Endothelial cell of umbilical vein (primary cell): ENCODE data around the gene STAT2. TPM values are rescaled to one million over a fixed set of nuclear protein-coding genes. Genes with fewer than 3 reads are reported as not detected.

ENCODE experiments used
- BruUV-seq: library from RNA; stranded (reverse); fragments of 400-500 nt; replicated peaks from 2 replicates; lab custom pipeline; 2021; lab: Mats Ljungman, UMichigan
- CTCF ChIA-PET: fragments of 300-600, 350-600 bp; sonication (Branson Sonifier 250); formaldehyde crosslinking; loops from one replicate; lab custom pipeline; 2021; ENCODE audit warnings: antibody characterized with exemption, inconsistent platforms; lab: Charles Lee
- POLR2A ChIA-PET: fragments of 300-600, 350-600 bp; sonication (Branson Sonifier 250); formaldehyde crosslinking; loops from one replicate; lab custom pipeline; 2021; ENCODE audit warnings: antibody characterized with exemption, inconsistent platforms; lab: Charles Lee
- DNase-seq: peaks from one replicate; pipeline ENCODE4 v3.0.0-alpha.2; 2011; ENCODE audit warnings: low read depth, low spot score
- FAIRE-seq: peaks from 2 replicates; lab custom pipeline; 2011; peaks lifted over from hg19 to GRCh38; lab: Jason Lieb, UNC
- H2AFZ ChIP-seq: 2 replicates; pipeline ENCODE4 v1.6.0; 2012; ENCODE audit warnings: low read depth, low read length, control low read depth, inconsistent platforms
- H3K27ac ChIP-seq: 2 replicates; pipeline ENCODE4 v1.5.1; 2011; ENCODE audit warnings: low read depth, mild to moderate bottlenecking, control low read depth, low read length, moderate library complexity; ENCODE audit not compliant: insufficient read depth
- H3K27me3 ChIP-seq, 2 experiments: 2 replicates each; pipeline versions ENCODE4 v1.6.0 to v1.6.1; 2011; ENCODE audit warnings: low read length in 2 of 2, mixed read lengths in 1 of 2; ENCODE audit not compliant: control insufficient read depth in 2 of 2, insufficient read depth in 2 of 2
- H3K36me3 ChIP-seq, 2 experiments: 2 replicates in 1 of 2; 3 replicates in 1 of 2; pipeline ENCODE4 v1.5.1; 2011; ENCODE audit warnings: low read length in 2 of 2, mild to moderate bottlenecking in 1 of 2, moderate library complexity in 1 of 2; ENCODE audit not compliant: control insufficient read depth in 2 of 2, insufficient read depth in 2 of 2; ENCODE audit errors: extremely low read depth in 1 of 2
- H3K4me1 ChIP-seq: 3 replicates; pipeline ENCODE4 v1.5.1; 2011; ENCODE audit warnings: mild to moderate bottlenecking, low read length; ENCODE audit not compliant: control insufficient read depth, insufficient read depth; ENCODE audit errors: extremely low read depth
- H3K4me2 ChIP-seq: 2 replicates; pipeline ENCODE4 v1.6.1; 2011; ENCODE audit warnings: low read length, control low read depth, mixed read lengths; ENCODE audit not compliant: insufficient read depth
- H3K4me3 ChIP-seq, 3 experiments: fragments of 200-600 bp in 1 of 3; sonication (generic), shearing (Covaris generic) in 1 of 3; replicated peaks in 1 of 3; 2 replicates each; pipeline ENCODE4 v1.5.1; 2011 to 2016; ENCODE audit warnings: control low read depth in 3 of 3, low read length in 3 of 3, mild to moderate bottlenecking in 2 of 3, inconsistent platforms in 1 of 3, low read depth in 1 of 3, moderate library complexity in 1 of 3; ENCODE audit not compliant: insufficient read depth in 1 of 3
- H3K79me2 ChIP-seq: 2 replicates; pipeline ENCODE4 v1.6.0; 2012; ENCODE audit warnings: low read length, inconsistent platforms; ENCODE audit not compliant: control insufficient read depth, insufficient read depth
- H3K9ac ChIP-seq: replicated peaks from 2 replicates; pipeline ENCODE3; 2011; ENCODE audit warnings: low read length, control low read depth; ENCODE audit not compliant: insufficient read depth; ENCODE audit errors: extremely low read depth
- H3K9me1 ChIP-seq: replicated peaks from 3 replicates; pipeline ENCODE4 v1.6.0; 2011; ENCODE audit warnings: mild to moderate bottlenecking, low read length; ENCODE audit not compliant: control insufficient read depth, insufficient read depth; ENCODE audit errors: extremely low read depth
- H3K9me3 ChIP-seq: replicated peaks from 2 replicates; pipeline ENCODE4 v1.5.1; 2012; ENCODE audit warnings: low read length, inconsistent platforms; ENCODE audit not compliant: control insufficient read depth, insufficient read depth
- H4K20me1 ChIP-seq: replicated peaks from 2 replicates; pipeline ENCODE3; 2011; ENCODE audit warnings: mild to moderate bottlenecking, low read length; ENCODE audit not compliant: control insufficient read depth, insufficient read depth; ENCODE audit errors: extremely low read depth
- EZH2 ChIP-seq: IDR thresholded peaks from 2 replicates; pipeline ENCODE4 v1.6.1; 2012; ENCODE audit warnings: borderline replicate concordance, low read depth, mild to moderate bottlenecking, moderate library complexity, low read length, inconsistent platforms; ENCODE audit not compliant: severe bottlenecking
- FOS ChIP-seq: IDR thresholded peaks from 2 replicates; pipeline ENCODE4 v1.6.1; 2011; ENCODE audit warnings: mild to moderate bottlenecking, low read length, moderate library complexity, borderline replicate concordance; ENCODE audit not compliant: insufficient read depth
- GATA2 ChIP-seq: IDR thresholded peaks from 2 replicates; pipeline ENCODE4 v1.7.0; 2011; ENCODE audit warnings: low read depth, mild to moderate bottlenecking, moderate library complexity, mixed read lengths, low read length; ENCODE audit not compliant: insufficient read length, insufficient read depth
- JUN ChIP-seq: IDR thresholded peaks from 2 replicates; pipeline ENCODE4 v1.6.1; 2011; ENCODE audit warnings: borderline replicate concordance, low read depth; ENCODE audit not compliant: insufficient read length, insufficient read depth
- MAX ChIP-seq: IDR thresholded peaks from 2 replicates; pipeline ENCODE4 v1.6.1; 2011; ENCODE audit not compliant: insufficient read depth, insufficient read length
- MYC ChIP-seq: IDR thresholded peaks from one replicate; pipeline ENCODE4 v1.6.1; 2011; ENCODE audit warnings: mild to moderate bottlenecking, low read depth, low read length
- POLR2A ChIP-seq: IDR thresholded peaks from 2 replicates; pipeline ENCODE4 v1.6.1; 2012; ENCODE audit warnings: low read depth, mild to moderate bottlenecking, control low read depth, low read length
- POLR2AphosphoS5 ChIP-seq: IDR thresholded peaks from 2 replicates; pipeline ENCODE4 v1.6.1; 2012; ENCODE audit warnings: low read depth, mild to moderate bottlenecking, control low read depth, low read length, moderate library complexity; ENCODE audit not compliant: insufficient read depth
- dilution Hi-C: fragments of 300-500 bp; cut with MboI; formaldehyde crosslinking; loops from one replicate; pipeline ENCODE4 v1.15.0; 2019; ENCODE audit warnings: low sequenced_read_pairs; ENCODE audit not compliant: extremely low pct_ligation_motif_present
- intact Hi-C: fragments of 100-400 bp; cut with micrococcal nuclease; formaldehyde crosslinking; loops from one replicate; pipeline ENCODE4 v1.10.0; 2022
- polyA plus RNA-seq, 4 experiments: library from polyadenylated mRNA; depleted of rRNA in 3 of 4; stranded (reverse) in 3 of 4; unstranded in 1 of 4; fragments of >200 nt; gene quantifications; 2 replicates each; pipeline versions ENCODE4 v1.2.1 to v1.2.3, GENCODE V29; 2011 to 2012; ENCODE audit warnings: missing spikeins in 1 of 4
- total RNA-seq: library from RNA; stranded (reverse); gene quantifications from 2 replicates; pipeline ENCODE4 v1.2.3, GENCODE V29; 2021
- TF ChIP-seq, protein P1 (sequence below), 2 donors: IDR thresholded peaks; 1 replicate in 1 of 2; 2 replicates in 1 of 2; pipeline ENCODE4 v1.5.1; 2011; ENCODE audit warnings: low read length in 2 of 2, mild to moderate bottlenecking in 2 of 2, moderate library complexity in 2 of 2, control low read depth in 1 of 2, inconsistent platforms in 1 of 2, low read depth in 1 of 2; ENCODE audit not compliant: insufficient read depth in 1 of 2; ENCODE audit errors: extremely low read depth in 1 of 2

STAT2 gene
- total and polyA plus RNA-seq, 2 donors (not counting 3 experiments of a cell fraction or from before 2014, with no cell fraction given), result 62.8 to 66.5 TPM

DNA sequence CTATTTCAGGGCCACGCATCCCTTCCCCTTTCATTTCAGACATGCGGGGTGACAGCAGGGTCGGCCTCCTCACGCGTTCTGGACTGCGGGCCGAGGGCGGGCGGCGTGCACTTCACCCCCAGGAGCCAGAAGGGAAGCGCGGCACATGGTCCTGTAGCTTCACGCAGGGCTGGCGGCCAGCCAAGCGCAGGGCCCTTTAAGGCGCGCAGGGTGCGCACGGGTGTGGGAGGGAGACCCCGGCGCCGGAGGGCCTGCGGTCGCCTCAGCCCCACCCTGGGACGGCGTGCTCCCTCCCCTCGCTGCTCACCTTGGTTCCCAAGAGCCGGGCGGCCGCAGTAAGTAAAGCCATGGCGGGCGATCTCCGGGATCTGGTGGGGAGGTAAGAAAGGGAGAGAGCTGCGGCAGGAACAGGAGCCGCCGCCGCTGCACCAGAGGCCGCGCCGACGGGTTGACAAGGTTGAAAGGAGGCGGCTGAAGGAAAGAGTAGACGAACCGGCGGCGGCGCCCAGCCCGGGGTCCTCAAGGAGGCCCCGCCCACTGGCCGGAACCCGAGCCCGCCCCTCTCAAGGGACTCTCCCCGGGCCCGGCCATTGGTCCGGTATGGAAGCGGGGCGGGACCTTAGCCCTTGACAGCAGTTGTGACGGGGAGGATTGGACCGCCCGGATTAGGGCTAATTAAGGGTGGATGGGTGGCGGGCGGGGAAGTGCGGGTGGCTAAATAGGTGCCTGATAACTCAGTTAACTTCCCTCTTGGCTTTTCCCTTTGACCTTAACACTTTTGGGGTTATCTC is 59.9 kb downstream of the STAT2 start, which contains the start of gene CS:
Gene CS, minus strand, starts transcription at position 478 of the 791 bp plus-strand sequence. Its CDS starts 129 bp downstream, at position 349.
- H3K27me3 ChIP-seq, result no peaks in the 10 kb centered on the region
- peak within 1 kb of the TSS; percentile 91 for H3K4me2 ChIP-seq
- peak within 1 kb of the TSS; percentile 77 for H3K27ac ChIP-seq
- intact Hi-C loops (loop anchor here (1.0 kb wide), 7 partner anchors 16 to 182 kb away; partner anchors contain the start of genes PAN2 and ZC3H10), dilution Hi-C loops (no loop called here)
- no peaks in the 10 kb centered on the region for H3K9me3 ChIP-seq
- BruUV-seq, result no TSS peak
- FAIRE-seq, result peak; percentile 97
- no peaks in the 10 kb centered on the region for H3K9me1 ChIP-seq
- CTCF ChIA-PET, result interaction anchor here (0.8 to 2.2 kb wide), 2 partner anchors 13 to 17 kb away, joined by 3 to 6 read pairs; no protein-coding TSS in a partner anchor
- peaks cover 2% of the 10 kb centered on the region for H4K20me1 ChIP-seq
- no peaks in the 10 kb centered on the region for H3K36me3 ChIP-seq
- H3K4me1 ChIP-seq, result peaks cover 26% of the 10 kb centered on the region
- peak; percentile 96 for DNase-seq
- peaks cover 46% of the 10 kb centered on the region for H3K79me2 ChIP-seq
- TF ChIP-seq GATA2 (no peak), POLR2AphosphoS5 (peak; percentile 75), POLR2A (peak; percentile 1), MYC (no peak), MAX (peak; percentile 40), FOS (no peak), JUN (no peak), EZH2 (no peak)
- TF ChIP-seq, protein P1, sequence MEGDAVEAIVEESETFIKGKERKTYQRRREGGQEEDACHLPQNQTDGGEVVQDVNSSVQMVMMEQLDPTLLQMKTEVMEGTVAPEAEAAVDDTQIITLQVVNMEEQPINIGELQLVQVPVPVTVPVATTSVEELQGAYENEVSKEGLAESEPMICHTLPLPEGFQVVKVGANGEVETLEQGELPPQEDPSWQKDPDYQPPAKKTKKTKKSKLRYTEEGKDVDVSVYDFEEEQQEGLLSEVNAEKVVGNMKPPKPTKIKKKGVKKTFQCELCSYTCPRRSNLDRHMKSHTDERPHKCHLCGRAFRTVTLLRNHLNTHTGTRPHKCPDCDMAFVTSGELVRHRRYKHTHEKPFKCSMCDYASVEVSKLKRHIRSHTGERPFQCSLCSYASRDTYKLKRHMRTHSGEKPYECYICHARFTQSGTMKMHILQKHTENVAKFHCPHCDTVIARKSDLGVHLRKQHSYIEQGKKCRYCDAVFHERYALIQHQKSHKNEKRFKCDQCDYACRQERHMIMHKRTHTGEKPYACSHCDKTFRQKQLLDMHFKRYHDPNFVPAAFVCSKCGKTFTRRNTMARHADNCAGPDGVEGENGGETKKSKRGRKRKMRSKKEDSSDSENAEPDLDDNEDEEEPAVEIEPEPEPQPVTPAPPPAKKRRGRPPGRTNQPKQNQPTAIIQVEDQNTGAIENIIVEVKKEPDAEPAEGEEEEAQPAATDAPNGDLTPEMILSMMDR (IDR thresholded peaks at IDR 0.05; ENCODE audit: extremely low read depth in 1 of 2, insufficient read depth in 1 of 2, low read depth in 1 of 2, low read length in 2 of 2), result no peak
- peak within 1 kb of the TSS; percentile 70 for H3K9ac ChIP-seq
- peak within 1 kb of the TSS; percentile 27 for H2AFZ ChIP-seq
- POLR2A ChIA-PET, result interaction anchor here (1.1 kb wide), 1 partner anchor 103 kb away, joined by 3 read pairs; no protein-coding TSS in a partner anchor
- peak within 1 kb of the TSS; percentile 2 to 91 (median 88) for H3K4me3 ChIP-seq
